Caco-2 (cell line): Measurements from ENCODE around the gene RAB7B. TPM values are rescaled to one million over a fixed set of nuclear protein-coding genes. Genes with fewer than 3 reads are reported as not detected.

Experiments
- BruUV-seq: library from RNA; stranded (reverse); fragments of 400-500 nt; replicated peaks from 2 replicates; lab custom pipeline; 2021; lab: Mats Ljungman, UMichigan
- CTCF ChIA-PET: fragments of 300-600 bp; sonication (Branson Sonifier 250); formaldehyde crosslinking; loops from one replicate; lab custom pipeline; 2022; ENCODE audit warnings: antibody characterized with exemption; lab: Charles Lee
- POLR2A ChIA-PET: fragments of 300-600 bp; sonication (Branson Sonifier 250); formaldehyde crosslinking; loops from one replicate; lab custom pipeline; 2022; ENCODE audit warnings: antibody characterized with exemption; lab: Charles Lee
- DNase-seq, 2 experiments: peaks; one replicate each; pipeline versions ENCODE4 v3.0.0 to v3.0.0-alpha.2; 2020 to 2022
- H3K27me3 ChIP-seq: replicated peaks from 2 replicates; pipeline ENCODE4 v1.6.0; 2011; ENCODE audit warnings: low read length; ENCODE audit not compliant: control insufficient read depth, insufficient read depth
- H3K36me3 ChIP-seq: 2 replicates; pipeline ENCODE4 v1.5.1; 2011; ENCODE audit warnings: low read length; ENCODE audit not compliant: control insufficient read depth, insufficient read depth
- H3K4me1 ChIP-seq: fragments of 250-450 bp; sonication (Bioruptor Pico); 2 replicates; pipeline ENCODE4 v1.5.1; 2020; ENCODE audit warnings: mild to moderate bottlenecking
- H3K4me3 ChIP-seq: 2 replicates; pipeline ENCODE4 v1.5.1; 2011; ENCODE audit warnings: low read depth, mild to moderate bottlenecking, control low read depth, low read length
- H3K9me3 ChIP-seq: fragments of 250-450 bp; sonication (Bioruptor Pico); 2 replicates; pipeline ENCODE4 v1.5.1; 2020; ENCODE audit warnings: mild to moderate bottlenecking, moderate library complexity
- H3K27ac Mint-ChIP-seq: one replicate; pipeline ENCODE4 v1.8.0; 2022; ENCODE audit warnings: mixed read lengths; ENCODE audit not compliant: unreplicated experiment
- H3K27me3 Mint-ChIP-seq: one replicate; pipeline ENCODE4 v1.8.0; 2022; ENCODE audit warnings: mixed read lengths; ENCODE audit not compliant: insufficient read depth, unreplicated experiment
- H3K36me3 Mint-ChIP-seq: one replicate; pipeline ENCODE4 v1.8.0; 2022; ENCODE audit warnings: mild to moderate bottlenecking, mixed read lengths; ENCODE audit not compliant: insufficient read depth, unreplicated experiment
- H3K4me1 Mint-ChIP-seq: one replicate; pipeline ENCODE4 v1.8.0; 2022; ENCODE audit warnings: low read depth, mixed read lengths; ENCODE audit not compliant: unreplicated experiment
- H3K4me3 Mint-ChIP-seq: one replicate; pipeline ENCODE4 v1.8.0; 2022; ENCODE audit warnings: mild to moderate bottlenecking, moderate library complexity, mixed read lengths; ENCODE audit not compliant: unreplicated experiment
- H3K9me3 Mint-ChIP-seq: one replicate; pipeline ENCODE4 v1.8.0; 2022; ENCODE audit warnings: mixed read lengths; ENCODE audit not compliant: unreplicated experiment
- CTCF ChIP-seq, 2 experiments: fragments of 200-600 bp in 1 of 2; IDR thresholded peaks; 1 replicate in 1 of 2; 2 replicates in 1 of 2; pipeline versions ENCODE4 v1.5.1 to v1.8.0; 2011 to 2022; ENCODE audit warnings: antibody characterized with exemption in 1 of 2, control low read depth in 1 of 2, inconsistent platforms in 1 of 2, low read depth in 1 of 2, low read length in 1 of 2, mild to moderate bottlenecking in 1 of 2, moderate library complexity in 1 of 2; ENCODE audit not compliant: insufficient read depth in 1 of 2, severe bottlenecking in 1 of 2, unreplicated experiment in 1 of 2
- intact Hi-C: fragments of 100-400 bp; cut with micrococcal nuclease; formaldehyde crosslinking; loops from one replicate; pipeline ENCODE4 v1.10.0; 2022; ENCODE audit not compliant: unreplicated experiment
- total RNA-seq: library from RNA; stranded (reverse); gene quantifications from 2 replicates; pipeline ENCODE4 v1.2.3, GENCODE V29; 2022

RAB7B gene
- total RNA-seq, 1 experiment from 2014 or later, result not detected

GRCh38 chr1:205955499-205955898 lies 47.7 kb downstream of the RAB7B start:
- CTCF ChIA-PET, result no interaction called here
- H3K27me3 Mint-ChIP-seq, result peaks cover 16% of the 10 kb centered on the region
- no peaks in the 10 kb centered on the region; the same call in 1 of the 2 replicates for H3K27me3 ChIP-seq

GRCh38 chr1:205954819-205955404 lies 48.3 kb downstream of the RAB7B start:
- peaks cover 16% of the 10 kb centered on the region for H3K27me3 Mint-ChIP-seq
- H3K4me1 Mint-ChIP-seq, result no peaks in the 10 kb centered on the region
- H3K27ac Mint-ChIP-seq, result no peak overlapping the region
- Histone ChIP-seq H3K4me3 (no peak overlapping the region), H3K4me1 (no peaks in the 10 kb centered on the region), H3K36me3 (no peaks in the 10 kb centered on the region), H3K27me3 (no peaks in the 10 kb centered on the region; the same call in 1 of the 2 replicates), H3K9me3 (no peaks in the 10 kb centered on the region)
- intact Hi-C loops, result no loop called here
- no peaks in the 10 kb centered on the region for H3K9me3 Mint-ChIP-seq
- DNase-seq, result no peak
- CTCF ChIA-PET, result no interaction called here
- no TSS peak for BruUV-seq
- POLR2A ChIA-PET, result no interaction called here
- no peaks in the 10 kb centered on the region for H3K36me3 Mint-ChIP-seq
- H3K4me3 Mint-ChIP-seq, result no peak overlapping the region
- TF ChIP-seq CTCF (IDR thresholded peaks at IDR 0.05; ENCODE audit: insufficient read depth in 1 of 2, low read depth in 1 of 2, low read length in 1 of 2, severe bottlenecking in 1 of 2, unreplicated experiment in 1 of 2), result no peak

More at GRCh38 chr1:205955499-205955898, 47.7 kb downstream of the RAB7B start:
- no peaks in the 10 kb centered on the region for H3K4me1 ChIP-seq
- H3K9me3 Mint-ChIP-seq, result no peaks in the 10 kb centered on the region
- H3K4me3 Mint-ChIP-seq, result no peak overlapping the region
- no peak for TF ChIP-seq CTCF (IDR thresholded peaks at IDR 0.05; ENCODE audit: insufficient read depth in 1 of 2, low read depth in 1 of 2, low read length in 1 of 2, severe bottlenecking in 1 of 2, unreplicated experiment in 1 of 2)
- intact Hi-C loops, result no loop called here
- H3K4me1 Mint-ChIP-seq, result no peaks in the 10 kb centered on the region
- H3K36me3 ChIP-seq, result no peaks in the 10 kb centered on the region
- BruUV-seq, result no TSS peak
- H3K4me3 ChIP-seq, result no peak overlapping the region
- H3K9me3 ChIP-seq, result no peaks in the 10 kb centered on the region
- H3K36me3 Mint-ChIP-seq, result no peaks in the 10 kb centered on the region
- DNase-seq, result no peak
- POLR2A ChIA-PET, result no interaction called here
- H3K27ac Mint-ChIP-seq, result no peak overlapping the region

GRCh38 chr1:205951746-205952145 lies 51.4 kb downstream of the RAB7B start:
- no peaks in the 10 kb centered on the region for H3K9me3 Mint-ChIP-seq
- no peaks in the 10 kb centered on the region for H3K4me1 Mint-ChIP-seq
- H3K27ac Mint-ChIP-seq, result no peak overlapping the region
- H3K27me3 ChIP-seq, result no peaks in the 10 kb centered on the region; the same call in 1 of the 2 replicates
- ChIA-PET POLR2A (no interaction called here), CTCF (interaction anchor here (0.8 to 3.0 kb wide), 2 partner anchors 25 kb away, joined by 4 to 10 read pairs; no protein-coding TSS in a partner anchor)
- H3K27me3 Mint-ChIP-seq, result peaks cover 16% of the 10 kb centered on the region
- DNase-seq, result no peak
- no peaks in the 10 kb centered on the region for H3K9me3 ChIP-seq
- intact Hi-C loops, result no loop called here
- H3K4me3 ChIP-seq, result no peak overlapping the region
- H3K4me3 Mint-ChIP-seq, result no peak overlapping the region
- H3K4me1 ChIP-seq, result no peaks in the 10 kb centered on the region
- H3K36me3 ChIP-seq, result no peaks in the 10 kb centered on the region
- no peaks in the 10 kb centered on the region for H3K36me3 Mint-ChIP-seq
- no peak for TF ChIP-seq CTCF (IDR thresholded peaks at IDR 0.05; ENCODE audit: insufficient read depth in 1 of 2, low read depth in 1 of 2, low read length in 1 of 2, severe bottlenecking in 1 of 2, unreplicated experiment in 1 of 2)
- no TSS peak for BruUV-seq
